BJ (cell line): ENCODE measurements around the gene LMLN. TPM values are rescaled to one million over a fixed set of nuclear protein-coding genes. Genes with fewer than 3 reads are reported as not detected.

ENCODE experiments used
- CTCF ChIA-PET: fragments of 350-600 bp; formaldehyde crosslinking; extraction: SDS; loops from one replicate; lab custom pipeline; 2021; ENCODE audit warnings: antibody characterized with exemption, inconsistent platforms; lab: Yijun Ruan, JAX
- POLR2A ChIA-PET: fragments of 300-600 bp; sonication (Branson Sonifier 250); formaldehyde crosslinking; extraction: SDS; loops from one replicate; lab custom pipeline; 2021; ENCODE audit warnings: antibody characterized with exemption; lab: Charles Lee
- DNase-seq: peaks from one replicate; pipeline ENCODE4 v3.0.0-alpha.2; 2011; ENCODE audit warnings: low read depth
- H3K27me3 ChIP-seq: 2 replicates; pipeline ENCODE4 v1.6.0; 2011; ENCODE audit warnings: low read length; ENCODE audit not compliant: control insufficient read depth, insufficient read depth
- H3K36me3 ChIP-seq: 2 replicates; pipeline ENCODE4 v1.5.1; 2011; ENCODE audit warnings: low read length; ENCODE audit not compliant: control insufficient read depth, insufficient read depth
- H3K4me3 ChIP-seq: 2 replicates; pipeline ENCODE4 v1.5.1; 2011; ENCODE audit warnings: low read depth, mild to moderate bottlenecking, control low read depth, low read length
- polyA plus RNA-seq: library from polyadenylated mRNA; depleted of rRNA; stranded (reverse); fragments of >200 nt; gene quantifications from 2 replicates; pipeline ENCODE4 v1.2.3, GENCODE V29; 2011
- TF ChIP-seq, protein P1 (sequence below): IDR thresholded peaks from 2 replicates; pipeline ENCODE4 v1.5.1; 2011; ENCODE audit warnings: low read depth, mild to moderate bottlenecking, control low read depth, inconsistent platforms, low read length, moderate library complexity; ENCODE audit not compliant: insufficient read depth

Gene LMLN
- polyA plus RNA-seq, 1 experiment, result 4.5 TPM

DNA sequence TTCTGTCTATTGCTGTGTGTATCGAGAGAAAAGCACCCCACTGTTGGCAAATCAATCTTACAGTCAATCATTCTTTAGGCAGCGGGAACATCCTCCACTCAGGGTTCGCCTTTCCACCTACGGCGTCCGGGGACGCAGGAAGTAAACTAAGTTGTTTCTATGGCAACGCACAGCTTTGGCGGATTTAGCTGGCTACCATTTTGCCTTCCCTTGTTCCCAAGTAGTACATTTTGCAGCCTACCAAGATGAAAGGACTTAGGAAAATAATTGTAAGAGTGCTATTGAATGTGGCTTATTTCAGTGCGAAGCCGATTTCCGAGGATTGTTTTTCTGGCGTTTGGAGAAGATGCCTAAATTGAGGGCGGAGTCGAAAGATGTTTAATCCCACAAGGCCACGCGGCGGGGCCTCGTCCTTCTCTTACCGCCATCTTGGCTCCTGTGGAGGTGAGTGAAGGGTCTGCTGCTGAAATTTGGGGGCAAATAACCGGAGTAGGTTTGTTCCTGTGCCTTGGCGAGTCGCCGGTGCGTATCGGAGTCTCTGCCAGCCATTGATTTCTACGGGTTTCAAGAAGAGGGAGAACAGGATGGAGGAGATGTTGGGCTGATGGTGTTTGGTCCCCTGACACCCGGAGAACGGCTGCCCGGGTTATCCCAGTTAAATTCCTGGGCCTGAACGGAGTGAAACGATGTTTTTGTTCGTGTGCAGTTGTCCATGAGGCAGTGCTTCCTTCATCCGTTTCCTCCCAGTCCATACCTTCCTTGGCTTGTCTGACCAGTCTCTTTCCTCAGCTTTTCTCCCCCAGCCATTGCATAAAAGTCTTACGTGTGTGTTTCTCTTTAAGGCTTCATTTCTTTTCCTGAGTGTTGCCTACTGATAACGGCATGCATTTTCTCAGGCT lies 10.0 kb upstream of the LMLN start, which contains the start of gene RPL35A:
TSS of gene RPL35A (plus strand) at position 413 of the 899 bp plus-strand sequence. CDS start 778 bp downstream, outside the sequence.
- peak within 1 kb of the TSS; percentile 73 for H3K4me3 ChIP-seq
- POLR2A ChIA-PET, result no interaction called here
- CTCF ChIA-PET, result no interaction called here

DNA sequence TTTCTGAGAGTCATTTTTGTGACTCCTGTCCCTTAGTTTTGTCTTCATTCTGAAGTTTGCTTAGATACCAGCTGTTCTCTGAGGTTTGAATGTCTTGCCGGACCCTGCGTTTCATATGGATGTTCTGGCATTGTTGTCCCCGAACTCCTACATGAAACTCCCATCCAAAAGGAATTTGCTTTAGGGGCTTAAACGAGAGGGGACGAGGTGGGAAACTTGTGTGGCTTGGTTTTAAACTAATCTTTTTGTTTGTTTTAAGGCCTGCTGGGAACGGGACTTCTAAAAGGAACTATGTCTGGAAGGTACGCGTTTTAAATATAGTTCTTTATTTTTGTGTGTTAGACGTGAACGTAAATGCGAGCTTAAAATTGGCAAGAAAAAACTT lies 9.3 kb upstream of the LMLN start:
- H3K27me3 ChIP-seq, result no peaks in the 10 kb centered on the region
- TF ChIP-seq, protein P1, sequence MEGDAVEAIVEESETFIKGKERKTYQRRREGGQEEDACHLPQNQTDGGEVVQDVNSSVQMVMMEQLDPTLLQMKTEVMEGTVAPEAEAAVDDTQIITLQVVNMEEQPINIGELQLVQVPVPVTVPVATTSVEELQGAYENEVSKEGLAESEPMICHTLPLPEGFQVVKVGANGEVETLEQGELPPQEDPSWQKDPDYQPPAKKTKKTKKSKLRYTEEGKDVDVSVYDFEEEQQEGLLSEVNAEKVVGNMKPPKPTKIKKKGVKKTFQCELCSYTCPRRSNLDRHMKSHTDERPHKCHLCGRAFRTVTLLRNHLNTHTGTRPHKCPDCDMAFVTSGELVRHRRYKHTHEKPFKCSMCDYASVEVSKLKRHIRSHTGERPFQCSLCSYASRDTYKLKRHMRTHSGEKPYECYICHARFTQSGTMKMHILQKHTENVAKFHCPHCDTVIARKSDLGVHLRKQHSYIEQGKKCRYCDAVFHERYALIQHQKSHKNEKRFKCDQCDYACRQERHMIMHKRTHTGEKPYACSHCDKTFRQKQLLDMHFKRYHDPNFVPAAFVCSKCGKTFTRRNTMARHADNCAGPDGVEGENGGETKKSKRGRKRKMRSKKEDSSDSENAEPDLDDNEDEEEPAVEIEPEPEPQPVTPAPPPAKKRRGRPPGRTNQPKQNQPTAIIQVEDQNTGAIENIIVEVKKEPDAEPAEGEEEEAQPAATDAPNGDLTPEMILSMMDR, result no peak
- peak overlapping the region; percentile 73 for H3K4me3 ChIP-seq
- ChIA-PET POLR2A (no interaction called here), CTCF (no interaction called here)
- H3K36me3 ChIP-seq, result peaks cover 12% of the 10 kb centered on the region
- no peak for DNase-seq

More for the DNA sequence above, 10.0 kb upstream of the LMLN start, which contains the start of gene RPL35A:
- no peaks in the 10 kb centered on the region for H3K27me3 ChIP-seq
- peak; percentile 86 for DNase-seq
- H3K36me3 ChIP-seq, result peaks cover 10% of the 10 kb centered on the region
- TF ChIP-seq, protein P1, result no peak

DNA sequence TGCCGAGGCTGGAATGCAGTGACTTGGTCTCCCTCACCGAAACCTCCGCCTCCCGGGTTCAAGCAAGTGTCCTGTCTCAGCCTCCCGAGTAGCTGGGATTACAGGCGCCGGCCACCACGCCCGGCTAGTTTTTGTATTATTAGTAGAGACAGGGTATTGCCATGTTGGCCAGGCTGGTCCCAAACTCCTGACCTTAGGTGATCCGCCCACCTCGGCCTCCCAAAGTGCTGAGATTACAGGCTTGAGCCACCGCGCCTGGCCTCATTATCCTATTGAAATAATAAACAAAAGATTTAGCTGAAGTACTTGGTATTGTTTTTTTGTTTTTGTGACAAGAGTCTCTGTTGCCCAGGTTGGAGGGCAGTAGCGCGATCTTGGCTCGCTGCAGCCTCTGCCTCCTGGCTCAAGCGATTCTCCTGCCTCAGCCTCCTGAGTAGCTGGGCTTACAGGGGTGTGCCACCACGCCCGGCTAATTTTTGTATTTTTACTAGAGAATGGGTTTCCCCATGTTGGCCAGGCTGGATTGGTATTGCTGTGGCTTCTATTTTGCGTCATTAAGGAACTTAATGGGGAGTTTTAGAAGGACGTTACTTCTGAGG lies 8.5 kb upstream of the LMLN start:
- POLR2A ChIA-PET, result no interaction called here
- H3K36me3 ChIP-seq, result peaks cover 17% of the 10 kb centered on the region
- TF ChIP-seq, protein P1, result no peak

DNA sequence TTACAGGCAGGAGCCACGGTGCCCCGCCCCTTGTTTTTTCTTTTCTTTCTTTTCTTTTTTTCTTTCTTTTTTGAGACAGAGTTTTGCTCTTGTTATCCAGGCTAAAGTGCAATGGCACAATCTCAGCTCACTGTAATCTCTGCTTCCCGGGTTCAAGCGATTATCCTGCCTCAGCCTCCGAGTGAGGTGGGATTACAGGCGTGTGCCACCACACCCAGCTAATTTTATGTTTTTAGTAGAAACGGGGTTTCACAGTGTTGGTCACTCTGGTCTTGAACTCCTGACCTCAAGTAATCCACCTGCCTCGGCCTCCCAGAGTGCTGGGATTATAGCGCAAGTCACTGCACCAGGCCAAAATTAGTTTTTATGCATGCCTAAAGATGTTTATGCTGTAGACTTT lies 7.6 kb upstream of the LMLN start:
- TF ChIP-seq, protein P1, result no peak
- CTCF ChIA-PET, result interaction anchor here (0.7 kb wide), 1 partner anchor 9 kb away, joined by 3 read pairs; no protein-coding TSS in a partner anchor
- DNase-seq, result no peak
- no peaks in the 10 kb centered on the region for H3K27me3 ChIP-seq
- H3K36me3 ChIP-seq, result peaks cover 17% of the 10 kb centered on the region
- H3K4me3 ChIP-seq, result no peak overlapping the region
- POLR2A ChIA-PET, result no interaction called here

More for the DNA sequence above, 8.5 kb upstream of the LMLN start:
- CTCF ChIA-PET, result no interaction called here
- Histone ChIP-seq H3K27me3 (no peaks in the 10 kb centered on the region), H3K4me3 (peak overlapping the region; percentile 73)
- no peak for DNase-seq

DNA sequence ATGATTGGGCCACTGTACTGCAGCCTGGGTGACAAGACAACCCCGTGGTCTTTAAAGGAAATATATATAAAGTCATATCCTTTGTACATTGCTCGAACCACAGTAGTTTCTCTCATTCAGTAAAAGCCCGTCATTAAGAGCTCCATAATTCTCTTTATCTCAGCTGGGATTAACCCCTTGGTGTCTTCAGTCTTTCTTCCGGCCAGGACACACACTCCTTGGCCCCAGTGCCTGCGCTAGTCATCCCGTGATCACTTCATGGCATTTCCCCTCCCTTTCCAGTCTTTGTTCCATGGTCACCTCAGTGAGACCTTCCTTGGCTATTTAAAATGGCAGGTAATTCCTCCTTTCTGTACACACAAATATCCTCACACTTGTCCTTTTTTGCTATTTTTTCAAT lies 6.7 kb upstream of the LMLN start:
- H3K4me3 ChIP-seq, result no peak overlapping the region
- ChIA-PET POLR2A (no interaction called here), CTCF (interaction anchor here (0.6 kb wide), 2 partner anchors 11 to 16 kb away, joined by 3 read pairs; no protein-coding TSS in a partner anchor)
- no peaks in the 10 kb centered on the region for H3K27me3 ChIP-seq
- TF ChIP-seq, protein P1, result no peak
- peaks cover 17% of the 10 kb centered on the region for H3K36me3 ChIP-seq
- DNase-seq, result no peak
